Left cardiac atrium (tissue), 4 donors: ENCODE measurements around the gene KCNK15. TPM values are rescaled to one million over a fixed set of nuclear protein-coding genes. Genes with fewer than 3 reads are reported as not detected.

Source experiments
- ATAC-seq, 2 donors: fragments of 200-7000 bp; cut with Tn5 transposase; one replicate each; pipeline ENCODE4 v1.9.1; 2020; ENCODE audit warnings: mild to moderate bottlenecking in 2 of 2, moderate library complexity in 2 of 2
- DNase-seq: peaks from one replicate; pipeline ENCODE4 v3.0.0-alpha.2; 2020
- intact Hi-C, 2 donors: fragments of 100-400 bp; cut with DNase I; formaldehyde crosslinking; loops; one replicate each; pipeline versions ENCODE4 v1.14.1 to v1.15.1; 2022 to 2023
- total RNA-seq, 2 donors: library from RNA; stranded (reverse); fragmentation: NEBNext Ultra II Directional; extraction: Animal tissue kit (Norgen Biotek cat#: 25700); gene quantifications; one replicate each; pipeline ENCODE4 v1.2.1, GENCODE V29; 2021
- donor health status: DM: no; HTN: yes; CAD: no.
- donor health status: DM: no; HTN: yes; CAD: no; lungs with severe emphysema.
- donor health status: DM: yes; HTN: yes; CAD: no.
- donor health status: Dilated cardiomyopathy.

The KCNK15 gene
- total RNA-seq, 2 donors from 2014 or later, result 2.2 to 2.6 TPM

DNA sequence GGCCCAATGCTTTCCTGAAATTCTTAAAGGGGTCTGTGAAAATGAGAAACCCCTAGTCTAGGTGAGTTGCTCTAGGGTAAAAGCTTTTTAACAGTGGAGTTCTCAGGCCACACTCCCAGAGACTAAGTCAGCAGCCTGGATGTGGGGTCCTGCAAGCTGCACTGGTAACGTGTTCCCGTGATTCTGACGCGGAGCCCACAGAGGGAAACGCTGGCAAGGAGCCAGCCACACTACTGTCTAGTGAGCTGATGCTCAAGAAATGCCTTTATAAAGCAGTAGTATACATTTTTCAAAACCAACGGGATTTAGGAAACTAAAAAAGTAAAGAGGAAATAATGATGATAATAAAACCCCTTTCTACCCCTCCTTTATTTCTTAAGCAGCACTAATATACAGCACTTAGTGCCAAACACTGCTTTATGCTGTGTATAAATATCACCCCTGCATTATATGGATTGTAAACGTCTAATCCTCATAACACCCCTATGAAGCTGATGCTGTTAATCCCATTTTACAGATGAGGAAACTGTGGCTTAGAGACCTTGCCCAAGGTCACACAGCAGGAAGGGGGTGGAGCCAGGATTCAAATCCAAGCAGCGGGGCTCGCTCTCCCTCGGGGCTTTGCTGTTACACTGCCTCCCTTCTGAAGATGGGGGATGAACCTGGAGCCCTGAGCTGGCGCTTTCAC lies 25.0 kb downstream of the KCNK15 start:
- intact Hi-C loops, result no loop called here
- no peak for ATAC-seq
- no peak for DNase-seq

DNA sequence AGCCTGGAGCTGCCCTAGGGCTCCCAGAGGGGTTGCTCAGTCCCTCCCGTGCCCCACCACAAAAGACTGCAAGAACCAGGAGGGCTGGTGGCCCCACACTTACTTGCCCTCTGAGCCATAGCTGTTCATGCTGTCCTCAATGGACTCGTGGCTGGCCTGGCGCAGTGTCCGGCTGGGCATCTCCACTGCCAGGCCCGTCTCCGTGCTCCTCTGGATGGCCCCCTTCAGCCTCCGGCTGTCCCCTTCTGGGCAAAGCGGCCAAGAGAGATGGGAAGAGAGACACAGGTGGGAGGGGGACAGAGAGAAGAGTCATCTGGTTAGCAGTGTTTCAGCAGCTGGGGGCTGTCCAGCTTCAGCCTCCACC lies 25.5 kb downstream of the KCNK15 start:
- intact Hi-C loops, result no loop called here
- DNase-seq (no peak), ATAC-seq (no peak)

- ATAC-seq (no peak), DNase-seq (no peak)
- intact Hi-C loops, result no loop called here
These were observed 27.0 kb downstream of the KCNK15 start for GRCh38 chr20:44772636-44773035.

DNA sequence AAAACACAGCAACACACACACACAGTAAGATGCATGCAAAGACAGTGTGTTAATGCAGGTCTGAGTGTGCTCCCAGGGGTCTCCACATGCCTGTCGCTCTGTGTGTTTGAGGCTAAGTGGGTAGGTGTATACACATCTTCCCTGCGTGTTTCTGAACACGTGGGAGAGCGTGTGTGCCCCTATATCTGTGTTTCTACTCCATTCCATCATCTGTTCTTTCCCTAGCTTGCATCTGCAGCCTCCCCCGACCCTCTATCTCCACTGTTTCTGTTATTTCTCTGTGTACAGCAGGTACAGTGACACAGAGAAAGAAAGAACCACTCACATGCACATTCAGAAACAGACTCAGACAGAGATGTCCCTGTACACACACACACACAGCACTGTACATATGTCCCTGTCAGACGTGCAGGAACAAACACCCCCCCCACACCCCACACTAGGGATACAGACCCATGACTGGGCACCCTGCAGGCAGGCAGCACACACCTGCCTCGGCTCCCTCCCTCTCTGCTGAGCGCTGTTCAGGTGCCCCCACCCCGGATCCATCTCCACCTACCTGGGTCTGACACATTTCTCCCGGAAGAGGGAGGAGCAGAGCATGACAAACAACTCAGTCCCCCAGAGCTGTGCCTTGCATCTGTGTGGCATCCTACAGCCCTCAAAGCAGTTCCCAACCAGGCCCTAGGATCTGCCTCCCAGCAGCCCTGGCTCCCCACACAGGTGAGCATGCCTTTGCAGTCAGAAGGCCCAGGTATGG lies 27.6 kb downstream of the KCNK15 start:
- no peak for DNase-seq
- intact Hi-C loops, result no loop called here
- no peak for ATAC-seq

GRCh38 chr20:44776980-44777379 lies 31.3 kb downstream of the KCNK15 start:
- DNase-seq (no peak), ATAC-seq (no peak)
- intact Hi-C loops, result no loop called here

- peak; percentile 36 to 61 for ATAC-seq
- intact Hi-C loops, result no loop called here
- DNase-seq, result peak; percentile 57
These were observed 34.6 kb downstream of the KCNK15 start for GRCh38 chr20:44780226-44780625.

DNA sequence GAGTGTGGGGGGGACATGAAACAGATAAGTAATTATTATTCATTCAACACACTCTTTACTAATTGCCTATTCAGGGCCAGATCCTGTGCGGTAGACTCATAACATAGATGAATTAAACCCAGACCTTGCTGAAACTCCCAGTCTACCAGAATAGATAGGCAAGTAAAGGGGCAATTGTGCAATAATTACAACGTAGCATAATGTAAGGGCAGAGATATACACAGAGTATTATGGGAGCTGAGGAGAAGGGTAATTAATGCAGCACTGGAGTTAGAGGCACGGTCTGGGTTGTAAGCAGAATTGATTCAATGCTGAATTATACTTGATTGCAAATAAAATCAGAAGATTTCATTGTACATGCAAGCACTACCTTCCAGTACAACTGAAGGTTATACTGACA lies 35.5 kb downstream of the KCNK15 start:
- intact Hi-C loops, result no loop called here
- no peak for DNase-seq
- ATAC-seq, result no peak

DNA sequence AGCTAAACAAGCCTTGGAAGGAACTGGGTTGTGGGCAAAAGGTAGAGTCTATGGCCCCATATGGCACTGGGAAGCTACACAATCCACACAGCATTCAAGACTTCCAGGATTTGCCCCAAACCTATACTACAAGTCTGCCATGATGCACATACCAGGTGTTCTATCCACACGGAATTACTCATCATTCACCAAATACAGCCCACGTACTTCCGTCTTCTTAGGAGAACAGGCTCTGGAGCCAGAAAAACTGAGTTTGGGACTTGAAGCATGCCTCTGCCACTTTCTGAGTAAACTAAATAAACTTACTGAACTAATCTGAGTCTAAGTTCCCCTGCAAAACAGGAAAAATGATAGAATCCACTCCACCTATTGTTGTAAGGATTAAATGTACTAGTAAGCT lies 36.1 kb downstream of the KCNK15 start:
- ATAC-seq (no peak), DNase-seq (no peak)
- intact Hi-C loops, result no loop called here

DNA sequence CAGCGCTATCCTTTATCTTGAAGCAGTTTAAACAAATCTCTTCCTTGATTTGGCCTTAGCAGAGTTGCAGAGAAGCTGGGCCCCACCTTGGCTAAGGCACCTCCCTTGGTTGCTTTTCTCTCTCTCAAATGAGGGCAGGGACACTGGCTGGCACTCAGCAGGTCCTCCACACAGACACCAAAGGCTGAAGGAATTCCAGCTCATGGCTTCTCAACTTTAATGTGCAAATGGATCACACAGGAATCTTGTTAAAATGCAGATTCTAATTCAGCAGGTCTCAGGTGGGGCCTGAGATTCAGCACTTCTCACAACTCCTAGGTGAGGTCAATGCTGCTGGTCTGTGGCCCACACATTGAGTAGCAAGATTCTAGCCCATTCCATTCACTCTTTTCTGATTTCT lies 39.0 kb downstream of the KCNK15 start:
- DNase-seq (no peak), ATAC-seq (no peak)
- intact Hi-C loops, result no loop called here

DNA sequence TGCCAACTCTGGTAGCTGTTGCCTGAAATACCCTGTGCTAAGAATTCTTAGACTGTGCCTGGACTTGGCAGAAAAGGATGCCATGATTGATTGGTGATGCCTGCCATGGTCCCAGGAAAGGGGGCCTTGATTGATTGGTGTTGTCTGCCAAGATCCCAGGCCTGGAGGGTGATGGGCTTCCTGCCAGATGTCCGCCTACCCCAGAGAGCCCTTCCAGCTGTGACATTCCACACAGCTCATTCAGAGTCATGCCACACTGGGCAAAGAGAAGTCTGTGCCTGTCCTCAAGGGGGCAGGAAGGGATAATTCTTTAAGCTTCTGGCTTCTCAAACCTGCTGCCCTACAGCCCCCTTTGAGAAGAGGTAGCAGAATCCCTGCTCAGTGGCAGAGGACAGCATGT lies 40.1 kb downstream of the KCNK15 start:
- DNase-seq, result no peak
- intact Hi-C loops, result no loop called here
- ATAC-seq, result peak in 1 of 2 donors; percentile 57

DNA sequence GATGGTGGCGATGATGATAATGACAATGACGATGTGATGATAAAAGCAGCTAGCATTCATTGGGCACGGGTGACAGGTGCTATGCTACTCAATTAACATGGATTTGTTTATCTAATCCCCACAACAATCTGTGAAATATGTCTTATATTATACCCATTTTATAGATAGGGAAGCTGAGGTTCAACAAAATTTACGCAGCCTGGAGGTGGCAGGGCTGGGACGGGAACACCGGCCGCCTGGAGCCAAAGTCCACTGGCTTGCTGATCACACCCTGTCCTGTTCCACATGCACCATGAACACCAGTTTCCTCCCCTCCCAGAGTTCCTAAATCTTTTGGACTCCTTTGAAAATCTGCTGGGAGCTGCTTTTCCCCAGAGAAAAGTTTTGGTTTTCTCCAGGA lies 41.6 kb downstream of the KCNK15 start:
- no peak for ATAC-seq
- DNase-seq, result no peak
- intact Hi-C loops, result no loop called here

DNA sequence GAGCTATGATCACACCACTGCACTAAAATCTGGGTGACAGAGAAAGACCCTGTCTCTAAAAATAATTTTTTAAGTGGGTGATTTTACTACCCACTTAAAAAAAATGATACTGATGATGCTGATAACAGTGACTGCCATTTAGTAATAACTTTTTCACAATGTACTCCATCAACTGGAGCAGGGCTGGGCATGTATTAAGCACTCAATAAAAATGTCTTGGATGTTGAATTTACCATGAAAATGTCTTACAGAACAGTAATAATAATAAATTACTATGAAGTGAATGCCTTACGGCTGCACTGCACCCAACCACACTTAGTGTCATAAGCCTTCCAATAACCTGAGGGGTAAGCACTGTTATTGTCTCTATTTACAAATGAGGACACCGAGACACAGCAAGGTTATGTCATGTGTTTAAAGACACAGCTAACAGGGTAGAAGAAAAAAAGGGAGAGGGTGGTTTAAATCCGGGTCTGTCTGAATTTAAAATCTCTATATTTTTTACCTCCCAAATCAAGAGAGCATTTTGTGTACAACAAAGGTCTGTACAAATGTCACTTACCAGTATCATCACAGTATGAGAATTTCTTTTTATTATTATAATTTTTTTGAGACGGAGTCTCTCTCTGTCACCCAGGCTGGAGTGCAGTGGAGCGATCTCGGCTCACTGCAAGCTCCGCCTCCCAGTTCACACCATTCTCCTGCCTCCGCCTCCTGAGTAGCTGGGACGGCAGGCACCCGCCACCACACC lies 43.2 kb downstream of the KCNK15 start:
- intact Hi-C loops, result no loop called here
- no peak for DNase-seq
- no peak for ATAC-seq

GRCh38 chr20:44790638-44791393 lies 45.2 kb downstream of the KCNK15 start:
- intact Hi-C loops, result no loop called here
- DNase-seq, result no peak
- ATAC-seq, result no peak

GRCh38 chr20:44792796-44793195 lies 47.1 kb downstream of the KCNK15 start:
- no peak for DNase-seq
- ATAC-seq, result no peak
- intact Hi-C loops, result no loop called here

DNA sequence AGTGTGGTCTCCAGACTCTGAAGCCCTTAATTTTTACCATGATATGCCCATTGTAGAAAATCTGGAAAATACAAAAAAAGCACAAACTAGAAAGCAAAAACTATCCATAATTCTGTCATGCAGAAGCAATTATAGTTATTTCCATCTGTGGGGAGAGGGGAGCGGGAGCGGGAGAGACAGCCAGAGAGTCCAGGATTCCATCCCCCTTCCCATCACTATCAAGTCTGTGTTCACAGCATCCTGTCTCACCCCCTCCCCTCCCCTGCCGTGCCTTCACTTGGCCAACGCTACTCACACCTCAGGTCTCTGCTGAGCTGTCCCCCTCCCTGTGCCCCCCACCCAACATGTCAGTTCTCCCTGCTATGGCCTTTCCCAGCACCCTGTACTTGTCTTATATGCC lies 50.2 kb downstream of the KCNK15 start:
- ATAC-seq (no peak), DNase-seq (no peak)
- intact Hi-C loops, result no loop called here

DNA sequence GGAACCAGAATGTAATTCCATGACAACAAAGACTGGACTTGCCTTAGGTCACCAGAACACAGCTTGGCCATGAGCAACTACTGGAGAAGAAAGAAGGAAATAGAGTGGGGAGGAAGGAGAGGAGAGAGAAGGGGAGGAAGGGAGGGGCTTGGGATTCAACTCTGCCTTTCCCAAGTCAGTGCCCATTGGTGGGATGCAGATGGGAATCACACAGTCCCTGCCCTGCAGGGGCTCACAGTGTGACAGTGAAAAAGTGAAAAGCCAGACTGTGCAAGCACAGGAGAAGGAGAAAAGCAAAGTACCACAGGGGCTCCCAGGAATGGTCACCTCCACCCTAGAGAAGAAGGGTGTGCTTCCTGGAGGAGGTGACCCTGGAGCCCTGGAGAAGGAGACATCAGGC lies 50.6 kb downstream of the KCNK15 start:
- DNase-seq (no peak), ATAC-seq (no peak)
- intact Hi-C loops, result no loop called here

DNA sequence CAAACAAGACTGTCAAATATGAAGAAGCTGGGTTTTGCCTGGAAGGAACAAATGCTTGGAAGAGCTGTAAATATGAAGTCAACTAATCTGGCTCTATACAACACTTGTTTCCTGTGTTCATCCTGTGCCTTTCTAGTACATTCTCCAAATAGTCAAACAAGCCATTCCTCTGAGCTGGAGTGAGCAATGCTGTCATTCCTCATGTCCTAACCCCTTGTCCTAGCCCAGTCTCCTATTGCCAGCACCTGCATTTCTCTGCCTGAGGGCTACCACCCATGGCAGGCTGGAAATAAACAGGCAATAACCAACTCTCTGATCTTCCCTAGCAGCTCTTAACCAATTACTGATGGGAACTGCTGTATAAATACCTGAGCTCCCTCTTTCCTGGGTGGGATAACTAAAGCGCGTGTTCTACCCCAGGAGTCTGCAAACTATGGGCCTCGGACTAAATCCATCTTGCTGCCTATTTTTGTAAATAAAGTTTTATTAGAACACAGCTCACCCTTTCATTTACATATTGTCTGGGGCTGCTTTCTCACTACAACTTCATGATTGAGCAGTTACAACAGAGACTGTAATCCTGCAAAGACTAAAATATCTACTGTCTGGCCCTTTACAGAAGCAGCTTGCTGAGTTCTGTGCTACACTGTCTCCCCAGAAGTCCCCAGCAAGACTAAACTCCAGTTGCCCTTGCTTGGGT lies 51.2 kb downstream of the KCNK15 start:
- intact Hi-C loops, result no loop called here
- no peak for DNase-seq
- no peak for ATAC-seq

DNA sequence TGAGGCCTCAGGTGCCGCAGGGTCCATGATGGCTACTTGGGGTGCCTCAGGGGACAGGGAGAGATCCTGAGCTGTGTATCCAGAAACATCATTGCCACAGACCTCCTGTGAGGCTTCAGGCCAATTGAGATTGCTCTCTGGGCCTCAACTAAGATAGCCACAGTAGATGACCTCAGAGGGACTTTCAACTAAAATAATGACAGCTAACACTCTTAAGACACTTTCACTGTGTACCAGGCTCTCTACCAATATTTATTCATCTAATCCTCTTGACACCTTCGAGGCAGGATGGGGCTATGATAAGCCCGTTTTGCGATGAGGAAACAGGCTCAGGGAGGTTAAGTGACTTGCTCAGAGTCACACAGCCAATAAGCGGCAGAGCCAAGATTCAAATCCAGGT lies 54.0 kb downstream of the KCNK15 start:
- peak; percentile 67 to 73 for ATAC-seq
- intact Hi-C loops, result no loop called here
- no peak for DNase-seq

- intact Hi-C loops, result no loop called here
- DNase-seq, result no peak
- no peak for ATAC-seq
These were observed 54.9 kb downstream of the KCNK15 start for GRCh38 chr20:44800391-44801046.
